Astrocyte (in vitro differentiated cells and primary cell): ENCODE data around the gene PAIP2. TPM values are rescaled to one million over a fixed set of nuclear protein-coding genes. Genes with fewer than 3 reads are reported as not detected.
"Not testable (repeated sequence)": the region's sequence is repeated elsewhere in the genome, so short reads cannot be mapped to it uniquely, and the experiment has no call there.

Source experiments
- DNase-seq: peaks from one replicate; pipeline ENCODE4 v3.0.0-alpha.2; 2010; ENCODE audit warnings: low read depth
- FAIRE-seq: peaks from 2 replicates; lab custom pipeline; 2011; peaks lifted over from hg19 to GRCh38; lab: Jason Lieb, UNC
- H2AFZ ChIP-seq: 2 replicates; pipeline ENCODE4 v1.6.0; 2012; ENCODE audit warnings: low read depth, low read length, inconsistent platforms
- H3K27ac ChIP-seq: 2 replicates; pipeline ENCODE4 v1.5.1; 2011; ENCODE audit warnings: low read depth, low read length, inconsistent platforms
- H3K27me3 ChIP-seq: 2 replicates; pipeline ENCODE4 v1.6.0; 2011; ENCODE audit warnings: low read length, inconsistent platforms; ENCODE audit not compliant: insufficient read depth
- H3K36me3 ChIP-seq: 2 replicates; pipeline ENCODE4 v1.5.1; 2011; ENCODE audit warnings: low read length, inconsistent platforms; ENCODE audit not compliant: insufficient read depth
- H3K4me1 ChIP-seq: 2 replicates; pipeline ENCODE4 v1.5.1; 2011; ENCODE audit warnings: low read length, inconsistent platforms; ENCODE audit not compliant: insufficient read depth
- H3K4me2 ChIP-seq: 2 replicates; pipeline ENCODE4 v1.6.0; 2012; ENCODE audit warnings: low read length, inconsistent platforms
- H3K4me3 ChIP-seq: 2 replicates; pipeline ENCODE4 v1.5.1; 2011; ENCODE audit warnings: low read depth, mild to moderate bottlenecking, low read length, inconsistent platforms; ENCODE audit not compliant: insufficient read depth
- H3K79me2 ChIP-seq: 2 replicates; pipeline ENCODE4 v1.6.0; 2012; ENCODE audit warnings: mild to moderate bottlenecking, low read length, inconsistent platforms; ENCODE audit not compliant: insufficient read depth
- H3K9ac ChIP-seq: 2 replicates; pipeline ENCODE4 v1.6.0; 2012; ENCODE audit warnings: mild to moderate bottlenecking, low read length, inconsistent platforms
- H3K9me3 ChIP-seq: 2 replicates; pipeline ENCODE4 v1.5.1; 2012; ENCODE audit warnings: low read depth, mild to moderate bottlenecking, low read length, inconsistent platforms; ENCODE audit not compliant: insufficient read depth
- H4K20me1 ChIP-seq: 2 replicates; pipeline ENCODE4 v1.6.0; 2012; ENCODE audit warnings: low read length, inconsistent platforms; ENCODE audit not compliant: insufficient read depth
- H3K27ac Mint-ChIP-seq: one replicate; pipeline ENCODE4 v1.8.0; 2021; ENCODE audit warnings: mild to moderate bottlenecking, mixed read lengths; ENCODE audit not compliant: unreplicated experiment
- H3K27me3 Mint-ChIP-seq: one replicate; pipeline ENCODE4 v1.8.0; 2021; ENCODE audit warnings: low read depth, mixed read lengths; ENCODE audit not compliant: unreplicated experiment
- H3K36me3 Mint-ChIP-seq: one replicate; pipeline ENCODE4 v1.8.0; 2021; ENCODE audit warnings: low read depth, mixed read lengths; ENCODE audit not compliant: unreplicated experiment
- H3K4me1 Mint-ChIP-seq: one replicate; pipeline ENCODE4 v1.8.0; 2021; ENCODE audit warnings: low read depth, mixed read lengths; ENCODE audit not compliant: unreplicated experiment
- H3K4me3 Mint-ChIP-seq: one replicate; pipeline ENCODE4 v1.8.0; 2021; ENCODE audit warnings: mild to moderate bottlenecking, moderate library complexity, mixed read lengths; ENCODE audit not compliant: unreplicated experiment
- H3K9me3 Mint-ChIP-seq: one replicate; pipeline ENCODE4 v1.8.0; 2021; ENCODE audit warnings: mild to moderate bottlenecking, mixed read lengths; ENCODE audit not compliant: unreplicated experiment
- EZH2 ChIP-seq: IDR thresholded peaks from 2 replicates; pipeline ENCODE4 v1.6.1; 2012; ENCODE audit warnings: mild to moderate bottlenecking, low read length, inconsistent platforms; ENCODE audit not compliant: insufficient read depth
- total RNA-seq: library from RNA; stranded (reverse); gene quantifications from 2 replicates; pipeline ENCODE4 v1.2.1, GENCODE V29; 2021
- TF ChIP-seq, protein P1 (sequence below): IDR thresholded peaks from 2 replicates; pipeline ENCODE4 v1.5.1; 2011; ENCODE audit warnings: low read depth, mild to moderate bottlenecking, inconsistent platforms, low read length, moderate library complexity; ENCODE audit not compliant: insufficient read depth

The PAIP2 gene
- total RNA-seq, 1 donor from 2014 or later: 75.3 TPM

DNA sequence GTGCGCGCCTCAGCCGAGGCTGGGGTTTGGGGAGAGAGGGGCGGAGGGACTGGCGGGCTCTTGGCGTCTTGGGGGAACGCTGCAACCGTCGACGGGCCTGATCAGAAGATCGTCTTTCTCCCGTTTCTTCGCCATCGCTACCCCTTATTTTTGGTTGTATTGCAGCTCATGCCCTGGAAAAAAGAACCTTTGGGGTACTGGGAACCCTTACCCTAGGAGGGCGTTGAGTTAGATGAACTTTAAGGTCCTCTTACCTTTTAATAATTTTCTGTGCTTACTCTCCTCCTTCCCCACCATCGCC, 719 bp downstream of the PAIP2 start:
- peaks cover 51% of the 10 kb centered on the region for H4K20me1 ChIP-seq
- peak overlapping the region; percentile 98 for H3K4me3 ChIP-seq
- no peak for TF ChIP-seq EZH2
- TF ChIP-seq, protein P1, sequence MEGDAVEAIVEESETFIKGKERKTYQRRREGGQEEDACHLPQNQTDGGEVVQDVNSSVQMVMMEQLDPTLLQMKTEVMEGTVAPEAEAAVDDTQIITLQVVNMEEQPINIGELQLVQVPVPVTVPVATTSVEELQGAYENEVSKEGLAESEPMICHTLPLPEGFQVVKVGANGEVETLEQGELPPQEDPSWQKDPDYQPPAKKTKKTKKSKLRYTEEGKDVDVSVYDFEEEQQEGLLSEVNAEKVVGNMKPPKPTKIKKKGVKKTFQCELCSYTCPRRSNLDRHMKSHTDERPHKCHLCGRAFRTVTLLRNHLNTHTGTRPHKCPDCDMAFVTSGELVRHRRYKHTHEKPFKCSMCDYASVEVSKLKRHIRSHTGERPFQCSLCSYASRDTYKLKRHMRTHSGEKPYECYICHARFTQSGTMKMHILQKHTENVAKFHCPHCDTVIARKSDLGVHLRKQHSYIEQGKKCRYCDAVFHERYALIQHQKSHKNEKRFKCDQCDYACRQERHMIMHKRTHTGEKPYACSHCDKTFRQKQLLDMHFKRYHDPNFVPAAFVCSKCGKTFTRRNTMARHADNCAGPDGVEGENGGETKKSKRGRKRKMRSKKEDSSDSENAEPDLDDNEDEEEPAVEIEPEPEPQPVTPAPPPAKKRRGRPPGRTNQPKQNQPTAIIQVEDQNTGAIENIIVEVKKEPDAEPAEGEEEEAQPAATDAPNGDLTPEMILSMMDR: no peak
- peak overlapping the region; percentile 100 for H3K27ac Mint-ChIP-seq
- H3K27ac ChIP-seq: peak overlapping the region; percentile 100
- no peak for FAIRE-seq
- no peak for DNase-seq
- no peaks in the 10 kb centered on the region for H3K9me3 ChIP-seq
- no peak overlapping the region for H2AFZ ChIP-seq
- H3K4me1 Mint-ChIP-seq: peaks cover 17% of the 10 kb centered on the region
- peak overlapping the region; percentile 85 for H3K4me2 ChIP-seq
- peak overlapping the region; percentile 99 for H3K4me3 Mint-ChIP-seq
- H3K9ac ChIP-seq: peak overlapping the region; percentile 100
- no peaks in the 10 kb centered on the region for H3K27me3 ChIP-seq
- H3K27me3 Mint-ChIP-seq: no peaks in the 10 kb centered on the region
- H3K79me2 ChIP-seq: peaks cover 57% of the 10 kb centered on the region
- H3K36me3 Mint-ChIP-seq: peaks cover 10% of the 10 kb centered on the region
- H3K9me3 Mint-ChIP-seq: no peaks in the 10 kb centered on the region
- H3K4me1 ChIP-seq: peaks cover 14% of the 10 kb centered on the region
- H3K36me3 ChIP-seq: no peaks in the 10 kb centered on the region

DNA sequence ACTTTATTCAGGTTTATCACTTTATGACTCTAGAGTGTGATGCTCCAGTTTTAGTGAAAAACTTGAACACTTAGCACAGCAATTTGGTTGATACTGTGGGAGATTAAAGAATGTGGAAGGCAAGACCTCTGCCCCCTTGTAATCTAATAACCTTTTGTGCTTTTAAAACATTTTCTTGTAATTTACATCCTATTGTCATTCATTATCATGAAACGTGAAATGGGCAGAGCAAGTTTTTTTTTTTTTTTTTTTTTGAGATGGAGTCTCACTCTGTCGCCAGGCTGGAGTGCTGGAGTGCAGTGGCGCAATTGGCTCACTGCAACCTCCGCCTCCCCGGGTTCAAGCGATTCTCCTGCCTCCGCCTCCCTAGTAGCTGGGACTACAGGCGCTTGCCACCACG, 1.8 kb downstream of the PAIP2 start:
- peaks cover 10% of the 10 kb centered on the region for H3K36me3 Mint-ChIP-seq
- Histone ChIP-seq H3K27me3 (no peaks in the 10 kb centered on the region), H2AFZ (no peak overlapping the region), H3K9me3 (no peaks in the 10 kb centered on the region), H4K20me1 (peaks cover 52% of the 10 kb centered on the region), H3K4me1 (peaks cover 14% of the 10 kb centered on the region), H3K4me2 (peak overlapping the region; percentile 85), H3K36me3 (no peaks in the 10 kb centered on the region), H3K27ac (no peak overlapping the region), H3K79me2 (peaks cover 68% of the 10 kb centered on the region), H3K4me3 (peak overlapping the region; percentile 98), H3K9ac (peak overlapping the region; percentile 100)
- TF ChIP-seq EZH2: no peak
- TF ChIP-seq, protein P1: no peak
- peak overlapping the region; percentile 99 for H3K4me3 Mint-ChIP-seq
- H3K27ac Mint-ChIP-seq: peak overlapping the region; percentile 100
- no peaks in the 10 kb centered on the region for H3K9me3 Mint-ChIP-seq
- FAIRE-seq (no peak), DNase-seq (no peak)
- no peaks in the 10 kb centered on the region for H3K27me3 Mint-ChIP-seq
- peaks cover 17% of the 10 kb centered on the region for H3K4me1 Mint-ChIP-seq

DNA sequence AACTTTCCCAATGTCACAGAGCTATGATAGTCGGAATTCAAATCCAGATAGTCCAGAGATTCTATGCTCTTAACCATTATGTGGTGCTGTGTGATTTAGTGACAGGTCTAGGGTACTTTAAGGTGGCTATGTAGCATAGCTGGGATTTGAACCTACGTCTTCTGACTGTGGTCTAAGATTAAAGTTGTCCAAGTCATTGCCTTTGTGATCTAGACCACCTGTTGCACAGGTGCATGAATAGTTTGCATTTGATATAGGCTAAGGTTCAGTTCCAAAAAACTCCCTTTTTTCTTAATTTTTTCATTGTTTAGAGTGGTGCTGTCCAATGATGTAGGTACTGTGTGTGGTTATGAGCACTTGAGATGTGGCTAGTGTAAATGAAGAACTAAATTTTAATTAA, 2.5 kb downstream of the PAIP2 start:
- Histone ChIP-seq H2AFZ (no peak overlapping the region), H3K9me3 (no peaks in the 10 kb centered on the region), H3K27ac (no peak overlapping the region), H3K9ac (no peak overlapping the region), H3K27me3 (no peaks in the 10 kb centered on the region), H3K4me3 (no peak overlapping the region), H3K36me3 (no peaks in the 10 kb centered on the region), H3K4me1 (peaks cover 14% of the 10 kb centered on the region), H3K79me2 (peaks cover 75% of the 10 kb centered on the region), H4K20me1 (peaks cover 58% of the 10 kb centered on the region), H3K4me2 (peak overlapping the region; percentile 44)
- FAIRE-seq (no peak), DNase-seq (no peak)
- Mint-ChIP-seq H3K36me3 (peaks cover 10% of the 10 kb centered on the region), H3K27ac (no peak overlapping the region), H3K4me3 (peak overlapping the region; percentile 67), H3K27me3 (no peaks in the 10 kb centered on the region), H3K9me3 (no peaks in the 10 kb centered on the region), H3K4me1 (peaks cover 19% of the 10 kb centered on the region)
- TF ChIP-seq, protein P1: no peak
- TF ChIP-seq EZH2: no peak

DNA sequence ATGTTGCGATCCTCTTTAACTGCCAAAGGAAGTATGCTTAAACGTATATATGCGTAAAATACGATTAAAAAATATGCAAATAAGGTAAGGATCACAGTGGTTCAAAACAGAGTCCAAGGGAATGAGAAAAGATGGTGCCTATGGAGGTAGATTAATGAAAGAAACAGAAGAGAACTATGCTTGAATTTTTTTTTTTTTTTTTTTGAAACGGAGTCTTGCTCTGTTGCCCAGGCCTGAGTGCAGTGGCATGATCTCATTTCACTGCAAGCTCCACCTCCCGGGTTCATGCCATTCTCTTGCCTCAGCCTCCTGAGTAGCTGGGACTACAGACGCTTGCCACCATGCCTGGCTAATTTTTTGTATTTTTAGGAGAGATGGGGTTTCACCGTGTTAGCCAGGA, 3.8 kb downstream of the PAIP2 start:
- FAIRE-seq, H2AFZ ChIP-seq, H3K4me3 ChIP-seq, H3K4me2 ChIP-seq, H3K36me3 ChIP-seq, H3K27ac Mint-ChIP-seq, H3K9me3 ChIP-seq, H3K4me3 Mint-ChIP-seq, H3K36me3 Mint-ChIP-seq, H3K9ac ChIP-seq, H3K27me3 ChIP-seq, H3K27me3 Mint-ChIP-seq, H3K9me3 Mint-ChIP-seq, DNase-seq, H3K27ac ChIP-seq: not testable (repeated sequence)
- Histone ChIP-seq H4K20me1 (peaks cover 70% of the 10 kb centered on the region), H3K79me2 (peaks cover 87% of the 10 kb centered on the region), H3K4me1 (peaks cover 14% of the 10 kb centered on the region)
- peaks cover 16% of the 10 kb centered on the region for H3K4me1 Mint-ChIP-seq
